DMS79 (cell line): ENCODE measurements around the gene SIPA1.
"Not testable (repeated sequence)": the region's sequence is repeated elsewhere in the genome, so short reads cannot be mapped to it uniquely, and the experiment has no call there.

Experiments used
- DNase-seq: peaks from one replicate; lab custom pipeline; 2025; lab: John Stamatoyannopoulos, UW

Gene SIPA1

GRCh38 chr11:65623177-65623576 is 14.7 kb upstream of the SIPA1 start:
- DNase-seq: no peak

- no peak for DNase-seq
Observed at GRCh38 chr11:65623852-65624616, 13.9 kb upstream of the SIPA1 start.

- DNase-seq: no peak
Observed at GRCh38 chr11:65624931-65625627, 12.8 kb upstream of the SIPA1 start.

- peak; percentile 16 for DNase-seq
Observed at GRCh38 chr11:65625628-65626342, 12.1 kb upstream of the SIPA1 start.

GRCh38 chr11:65627202-65627601 is 10.7 kb upstream of the SIPA1 start:
- no peak for DNase-seq

GRCh38 chr11:65629579-65629978 is 8.3 kb upstream of the SIPA1 start:
- no peak for DNase-seq

GRCh38 chr11:65630215-65630614 is 7.7 kb upstream of the SIPA1 start:
- DNase-seq: no peak

GRCh38 chr11:65633390-65634108 is 4.4 kb upstream of the SIPA1 start:
- DNase-seq: no peak

GRCh38 chr11:65634109-65634436 is 3.8 kb upstream of the SIPA1 start:
- DNase-seq: no peak

GRCh38 chr11:65634440-65634839 is 3.5 kb upstream of the SIPA1 start:
- DNase-seq: no peak

GRCh38 chr11:65634905-65635731 is 2.8 kb upstream of the SIPA1 start:
- no peak for DNase-seq

GRCh38 chr11:65636108-65637031 is 1.5 kb upstream of the SIPA1 start:
- DNase-seq: no peak

GRCh38 chr11:65637032-65637557 is 806 bp upstream of the SIPA1 start:
- DNase-seq: no peak

GRCh38 chr11:65639228-65639597 is 1.3 kb downstream of the SIPA1 start:
- DNase-seq: not testable (repeated sequence)

GRCh38 chr11:65639623-65640482 is 2.0 kb downstream of the SIPA1 start:
- no peak for DNase-seq

- DNase-seq: no peak
Observed at GRCh38 chr11:65640483-65641296, 2.8 kb downstream of the SIPA1 start.

GRCh38 chr11:65641297-65642013 is 3.6 kb downstream of the SIPA1 start:
- DNase-seq: no peak
